HepG2 (cell line): ENCODE measurements around the gene EGLN2. TPM values are rescaled to one million over a fixed set of nuclear protein-coding genes. Genes with fewer than 3 reads are reported as not detected.

Experiments
- CENPX ChIP-seq: sonication (generic); formaldehyde crosslinking; IDR thresholded peaks from 2 replicates; pipeline ENCODE4 v1.9.0; 2021; ENCODE audit warnings: mild to moderate bottlenecking, missing genetic modification reagents, moderate library complexity
- CREB1 ChIP-seq, 2 experiments: fragments of 450-650 bp in 1 of 2; IDR thresholded peaks; 2 replicates each; pipeline ENCODE4 v1.6.1; 2016 to 2017; ENCODE audit warnings: control low read depth in 1 of 2, mild to moderate bottlenecking in 1 of 2, missing compliant biosample characterization in 1 of 2, missing genetic modification characterization in 1 of 2
- DR1 ChIP-seq: sonication (generic); formaldehyde crosslinking; IDR thresholded peaks from 2 replicates; pipeline ENCODE4 v1.8.0; 2021; ENCODE audit warnings: mild to moderate bottlenecking, missing genetic modification reagents, inconsistent platforms
- HNRNPK ChIP-seq: fragments of 200-400 bp; formaldehyde crosslinking; IDR thresholded peaks from 2 replicates; pipeline ENCODE4 v1.6.1; 2018; ENCODE audit warnings: low read length, low read depth, moderate library complexity, mild to moderate bottlenecking; ENCODE audit not compliant: poor library complexity, severe bottlenecking
- PBX2 ChIP-seq: IDR thresholded peaks from 2 replicates; pipeline ENCODE4 v1.6.1; 2016; ENCODE audit warnings: control low read depth
- PBX3 ChIP-seq: sonication (generic); formaldehyde crosslinking; IDR thresholded peaks from 2 replicates; pipeline ENCODE4 v1.8.1; 2023; ENCODE audit warnings: missing genetic modification reagents, inconsistent platforms, borderline replicate concordance
- REST ChIP-seq, 2 experiments: IDR thresholded peaks; 2 replicates each; pipeline ENCODE4 v1.6.1; 2011 to 2012; ENCODE audit warnings: low read length in 2 of 2, borderline replicate concordance in 1 of 2, low read depth in 1 of 2, mild to moderate bottlenecking in 1 of 2, moderate library complexity in 1 of 2
- RFX3 ChIP-seq: IDR thresholded peaks from 2 replicates; pipeline ENCODE4 v1.6.1; 2016; ENCODE audit warnings: missing biosample characterization, missing genetic modification reagents
- SNRNP70 ChIP-seq: fragments of 200-400 bp; formaldehyde crosslinking; IDR thresholded peaks from 2 replicates; pipeline ENCODE4 v1.6.1; 2017; ENCODE audit warnings: mild to moderate bottlenecking, low read depth, low read length, moderate library complexity
- SP4 ChIP-seq: sonication (generic); formaldehyde crosslinking; IDR thresholded peaks from 2 replicates; pipeline ENCODE4 v1.8.1; 2023; ENCODE audit warnings: mild to moderate bottlenecking, missing genetic modification reagents
- SRF ChIP-seq: IDR thresholded peaks from 2 replicates; pipeline ENCODE4 v1.6.1; 2011; ENCODE audit warnings: mild to moderate bottlenecking, low read depth, low read length, moderate library complexity
- ZNF24 ChIP-seq: fragments of 450-650 bp; IDR thresholded peaks from 2 replicates; pipeline ENCODE4 v1.6.1; 2017; ENCODE audit warnings: antibody characterized with exemption, mild to moderate bottlenecking
- ZNF280B ChIP-seq: sonication (generic); formaldehyde crosslinking; IDR thresholded peaks from 2 replicates; pipeline ENCODE4 v1.5.0; 2020; ENCODE audit warnings: missing genetic modification reagents, mild to moderate bottlenecking, borderline replicate concordance
- ZNF367 ChIP-seq: sonication (generic); formaldehyde crosslinking; IDR thresholded peaks from 2 replicates; pipeline ENCODE4 v1.4.0; 2020; ENCODE audit warnings: missing genetic modification reagents, borderline replicate concordance
- ZNF577 ChIP-seq: sonication (generic); formaldehyde crosslinking; IDR thresholded peaks from 2 replicates; pipeline ENCODE4 v1.4.0; 2020; ENCODE audit warnings: mild to moderate bottlenecking, low read depth, missing genetic modification reagents, borderline replicate concordance
- polyA plus RNA-seq, 8 experiments: library from polyadenylated mRNA; depleted of rRNA in 3 of 8; stranded (reverse) in 7 of 8; unstranded in 1 of 8; fragments of >200 nt; fragmentation: Illumina TruSeq in 4 of 8; extraction: Trizol in 4 of 8; gene quantifications; 2 replicates each; pipeline versions ENCODE4 v1.2.1 to v1.2.3, GENCODE V29; 2011 to 2016; ENCODE audit warnings: low read depth in 4 of 8, missing spikeins in 1 of 8, mixed read lengths in 1 of 8; ENCODE audit not compliant: insufficient read depth in 1 of 8
- total RNA-seq, 5 experiments: library from RNA; depleted of rRNA; stranded (reverse); fragments of >200 nt; fragmentation: Illumina TruSeq; extraction: Trizol; gene quantifications; 2 replicates each; pipeline ENCODE4 v1.2.3, GENCODE V29; 2016; ENCODE audit warnings: low read depth in 1 of 5
- TF ChIP-seq, protein P1 (sequence below), 2 experiments: fragments of 450-650 bp in 1 of 2; sonication (generic) in 1 of 2; formaldehyde crosslinking; IDR thresholded peaks; 2 replicates each; pipeline versions ENCODE4 v1.5.0 to v1.8.0; 2020 to 2022; ENCODE audit warnings: mild to moderate bottlenecking in 1 of 2, missing genetic modification reagents in 1 of 2
- TF ChIP-seq, protein P2 (sequence below): sonication (generic); formaldehyde crosslinking; IDR thresholded peaks from 2 replicates; pipeline ENCODE4 v1.5.1; 2020; ENCODE audit warnings: missing genetic modification reagents, mild to moderate bottlenecking, borderline replicate concordance

EGLN2 gene
- total and polyA plus RNA-seq, 2 of the 13 experiments (the other 11 are each of a cell fraction or from before 2014, with no cell fraction given): 16.5 to 40.8 TPM

- TF ChIP-seq ZNF577 (CRISPR knock-in tag): no peak
- no peak for TF ChIP-seq CENPX
- TF ChIP-seq ZNF367 (CRISPR knock-in tag): no peak
- TF ChIP-seq SNRNP70: no peak
- TF ChIP-seq, protein P1, sequence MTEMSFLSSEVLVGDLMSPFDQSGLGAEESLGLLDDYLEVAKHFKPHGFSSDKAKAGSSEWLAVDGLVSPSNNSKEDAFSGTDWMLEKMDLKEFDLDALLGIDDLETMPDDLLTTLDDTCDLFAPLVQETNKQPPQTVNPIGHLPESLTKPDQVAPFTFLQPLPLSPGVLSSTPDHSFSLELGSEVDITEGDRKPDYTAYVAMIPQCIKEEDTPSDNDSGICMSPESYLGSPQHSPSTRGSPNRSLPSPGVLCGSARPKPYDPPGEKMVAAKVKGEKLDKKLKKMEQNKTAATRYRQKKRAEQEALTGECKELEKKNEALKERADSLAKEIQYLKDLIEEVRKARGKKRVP (CRISPR knock-in tag; IDR thresholded peaks at IDR 0.05): no peak
- no peak for TF ChIP-seq SRF
- 0 out of 2 replicates have a peak, but pooled peaks have one; percentile 26 for TF ChIP-seq SP4 (CRISPR knock-in tag)
- no peak for TF ChIP-seq DR1 (CRISPR knock-in tag)
- no peak for TF ChIP-seq CREB1 (IDR thresholded peaks at IDR 0.05)
- no peak for TF ChIP-seq CREB1 (CRISPR knock-in tag; IDR thresholded peaks at IDR 0.05)
- TF ChIP-seq ZNF280B (CRISPR knock-in tag): no peak
- TF ChIP-seq PBX3: no peak
- TF ChIP-seq ZNF24: no peak
- TF ChIP-seq HNRNPK: peak; percentile 69
- TF ChIP-seq PBX2 (CRISPR knock-in tag): no peak
- TF ChIP-seq, protein P2, sequence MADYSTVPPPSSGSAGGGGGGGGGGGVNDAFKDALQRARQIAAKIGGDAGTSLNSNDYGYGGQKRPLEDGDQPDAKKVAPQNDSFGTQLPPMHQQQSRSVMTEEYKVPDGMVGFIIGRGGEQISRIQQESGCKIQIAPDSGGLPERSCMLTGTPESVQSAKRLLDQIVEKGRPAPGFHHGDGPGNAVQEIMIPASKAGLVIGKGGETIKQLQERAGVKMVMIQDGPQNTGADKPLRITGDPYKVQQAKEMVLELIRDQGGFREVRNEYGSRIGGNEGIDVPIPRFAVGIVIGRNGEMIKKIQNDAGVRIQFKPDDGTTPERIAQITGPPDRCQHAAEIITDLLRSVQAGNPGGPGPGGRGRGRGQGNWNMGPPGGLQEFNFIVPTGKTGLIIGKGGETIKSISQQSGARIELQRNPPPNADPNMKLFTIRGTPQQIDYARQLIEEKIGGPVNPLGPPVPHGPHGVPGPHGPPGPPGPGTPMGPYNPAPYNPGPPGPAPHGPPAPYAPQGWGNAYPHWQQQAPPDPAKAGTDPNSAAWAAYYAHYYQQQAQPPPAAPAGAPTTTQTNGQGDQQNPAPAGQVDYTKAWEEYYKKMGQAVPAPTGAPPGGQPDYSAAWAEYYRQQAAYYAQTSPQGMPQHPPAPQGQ (CRISPR knock-in tag): no peak
- no peak for TF ChIP-seq RFX3 (CRISPR knock-in tag)
- no peak for TF ChIP-seq REST (IDR thresholded peaks at IDR 0.05; ENCODE audit: borderline replicate concordance in 1 of 2, low read depth in 1 of 2, low read length in 2 of 2)
Observed at GRCh38 chr19:40799558-40800338, 757 bp downstream of the EGLN2 start (continued).
